GM13977 (cell line): Measurements from ENCODE around the gene PCF11.

Experiments used
- DNase-seq: peaks from one replicate; pipeline ENCODE4 v3.0.0; 2012; ENCODE audit warnings: low spot score
- CTCF ChIP-seq: IDR thresholded peaks from 2 replicates; pipeline ENCODE4 v1.5.1; 2012; ENCODE audit warnings: mild to moderate bottlenecking, control low read depth; ENCODE audit not compliant: insufficient read depth; ENCODE audit errors: extremely low read depth, missing control alignments
- in situ Hi-C: fragments of 300-500 bp; cut with MboI; formaldehyde crosslinking; loops from one replicate; pipeline ENCODE4 v1.12.0; 2022; ENCODE audit warnings: low sequenced_read_pairs, low pct_unique_long_range_greater_than_20kb, mixed read lengths, inconsistent platforms; ENCODE audit not compliant: unreplicated experiment

The PCF11 gene

GRCh38 chr11:83221694-83222093, 64.8 kb downstream of the PCF11 start:
- DNase-seq = no peak
- in situ Hi-C loops = no loop called here
- no peak for TF ChIP-seq CTCF

- in situ Hi-C loops = no loop called here
- no peak for DNase-seq
- no peak for TF ChIP-seq CTCF
These were observed 65.6 kb downstream of the PCF11 start for GRCh38 chr11:83222499-83222898.

DNA sequence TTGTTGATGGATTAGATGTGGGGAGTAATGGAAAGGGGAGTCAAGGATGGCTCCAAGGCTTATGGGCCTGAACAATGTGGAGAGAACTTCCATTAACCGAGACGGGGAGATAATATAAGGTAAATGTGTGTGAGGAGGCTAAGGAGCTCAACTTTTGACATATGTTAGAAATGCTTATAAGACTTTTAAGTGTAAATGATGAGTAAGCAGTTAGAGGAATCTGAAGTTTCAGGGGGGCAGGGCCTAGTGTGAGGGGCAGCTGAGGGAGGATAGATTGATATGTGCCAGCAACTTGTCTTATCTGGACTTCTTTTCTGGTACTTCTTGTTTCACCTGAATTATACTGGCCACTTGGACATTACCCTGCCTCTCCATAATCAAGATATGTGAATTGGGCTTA, 66.5 kb downstream of the PCF11 start:
- in situ Hi-C loops = no loop called here
- no peak for TF ChIP-seq CTCF
- DNase-seq = no peak

GRCh38 chr11:83235825-83236224, 78.9 kb downstream of the PCF11 start:
- no peak for TF ChIP-seq CTCF
- DNase-seq = no peak
- in situ Hi-C loops = no loop called here
